HFFc6 (cell line): ENCODE measurements around the gene AMH. TPM values are rescaled to one million over a fixed set of nuclear protein-coding genes. Genes with fewer than 3 reads are reported as not detected.

Experiments used
- DNase-seq: peaks from one replicate; pipeline ENCODE4 v3.0.0-alpha.2; 2018
- H3K27ac Mint-ChIP-seq: 2 replicates; pipeline ENCODE4 v1.8.0; 2020; ENCODE audit warnings: mild to moderate bottlenecking, mixed read lengths
- H3K27me3 Mint-ChIP-seq: 2 replicates; pipeline ENCODE4 v1.8.0; 2021; ENCODE audit warnings: mild to moderate bottlenecking, moderate library complexity, mixed read lengths; ENCODE audit not compliant: insufficient read depth
- H3K36me3 Mint-ChIP-seq: 2 replicates; pipeline ENCODE4 v1.8.0; 2021; ENCODE audit warnings: low read depth, mixed read lengths
- H3K4me1 Mint-ChIP-seq: 2 replicates; pipeline ENCODE4 v1.8.0; 2020; ENCODE audit warnings: low read depth, mixed read lengths
- H3K4me3 Mint-ChIP-seq: 2 replicates; pipeline ENCODE4 v1.8.0; 2020; ENCODE audit warnings: mild to moderate bottlenecking, moderate library complexity, mixed read lengths
- H3K9me3 Mint-ChIP-seq: 2 replicates; pipeline ENCODE4 v1.8.0; 2020; ENCODE audit warnings: mild to moderate bottlenecking, mixed read lengths
- total RNA-seq, 6 experiments: library from RNA; stranded (reverse); fragmentation: NEBNext Ultra II Directional; extraction: Animal tissue kit (Norgen Biotek cat#: 25700); gene quantifications; 2 replicates in 1 of 6; 3 replicates in 5 of 6; pipeline ENCODE4 v1.2.3, GENCODE V29; 2021
- TF ChIP-seq, protein P1 (sequence below): fragments of 200-600 bp; sonication (generic); IDR thresholded peaks from 2 replicates; pipeline ENCODE4 v1.5.0; 2021; ENCODE audit warnings: antibody characterized with exemption, mild to moderate bottlenecking

The AMH gene
- total RNA-seq, 6 experiments from 2014 or later: 0.98 to 2.3 (median 1.4) TPM

DNA sequence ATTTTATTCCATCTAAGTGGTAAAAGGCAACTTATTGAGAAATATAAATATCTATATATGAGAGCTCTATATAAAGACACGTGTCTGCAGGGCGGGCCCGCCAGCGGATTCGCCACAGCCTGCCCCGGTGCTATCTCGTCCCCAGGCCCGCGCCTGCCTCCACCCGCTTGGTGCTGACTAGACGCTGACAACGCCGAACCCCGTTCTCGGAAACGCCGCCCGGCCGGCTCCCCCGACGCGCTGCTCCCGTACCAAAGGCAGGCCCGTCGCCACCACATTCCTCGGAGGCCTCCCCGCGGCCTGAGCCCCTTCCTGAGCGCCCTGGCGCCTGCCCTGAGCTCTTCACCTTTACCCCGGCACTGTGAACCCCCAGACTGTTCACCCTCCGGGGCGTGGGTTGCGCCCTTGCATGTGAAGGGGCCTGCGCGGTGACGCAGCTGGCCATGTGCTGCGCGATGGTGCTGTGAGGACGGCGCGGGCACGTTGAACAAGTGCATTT is 19.0 kb upstream of the AMH start:
- H3K36me3 Mint-ChIP-seq: peaks cover 12% of the 10 kb centered on the region
- H3K9me3 Mint-ChIP-seq: no peaks in the 10 kb centered on the region
- H3K27me3 Mint-ChIP-seq: peaks cover 11% of the 10 kb centered on the region
- H3K4me1 Mint-ChIP-seq: peaks cover 12% of the 10 kb centered on the region; the same call in 1 of the 2 replicates
- TF ChIP-seq, protein P1, sequence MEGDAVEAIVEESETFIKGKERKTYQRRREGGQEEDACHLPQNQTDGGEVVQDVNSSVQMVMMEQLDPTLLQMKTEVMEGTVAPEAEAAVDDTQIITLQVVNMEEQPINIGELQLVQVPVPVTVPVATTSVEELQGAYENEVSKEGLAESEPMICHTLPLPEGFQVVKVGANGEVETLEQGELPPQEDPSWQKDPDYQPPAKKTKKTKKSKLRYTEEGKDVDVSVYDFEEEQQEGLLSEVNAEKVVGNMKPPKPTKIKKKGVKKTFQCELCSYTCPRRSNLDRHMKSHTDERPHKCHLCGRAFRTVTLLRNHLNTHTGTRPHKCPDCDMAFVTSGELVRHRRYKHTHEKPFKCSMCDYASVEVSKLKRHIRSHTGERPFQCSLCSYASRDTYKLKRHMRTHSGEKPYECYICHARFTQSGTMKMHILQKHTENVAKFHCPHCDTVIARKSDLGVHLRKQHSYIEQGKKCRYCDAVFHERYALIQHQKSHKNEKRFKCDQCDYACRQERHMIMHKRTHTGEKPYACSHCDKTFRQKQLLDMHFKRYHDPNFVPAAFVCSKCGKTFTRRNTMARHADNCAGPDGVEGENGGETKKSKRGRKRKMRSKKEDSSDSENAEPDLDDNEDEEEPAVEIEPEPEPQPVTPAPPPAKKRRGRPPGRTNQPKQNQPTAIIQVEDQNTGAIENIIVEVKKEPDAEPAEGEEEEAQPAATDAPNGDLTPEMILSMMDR: no peak
- no peak for DNase-seq
- H3K4me3 Mint-ChIP-seq: no peak overlapping the region
- H3K27ac Mint-ChIP-seq: no peak overlapping the region

DNA sequence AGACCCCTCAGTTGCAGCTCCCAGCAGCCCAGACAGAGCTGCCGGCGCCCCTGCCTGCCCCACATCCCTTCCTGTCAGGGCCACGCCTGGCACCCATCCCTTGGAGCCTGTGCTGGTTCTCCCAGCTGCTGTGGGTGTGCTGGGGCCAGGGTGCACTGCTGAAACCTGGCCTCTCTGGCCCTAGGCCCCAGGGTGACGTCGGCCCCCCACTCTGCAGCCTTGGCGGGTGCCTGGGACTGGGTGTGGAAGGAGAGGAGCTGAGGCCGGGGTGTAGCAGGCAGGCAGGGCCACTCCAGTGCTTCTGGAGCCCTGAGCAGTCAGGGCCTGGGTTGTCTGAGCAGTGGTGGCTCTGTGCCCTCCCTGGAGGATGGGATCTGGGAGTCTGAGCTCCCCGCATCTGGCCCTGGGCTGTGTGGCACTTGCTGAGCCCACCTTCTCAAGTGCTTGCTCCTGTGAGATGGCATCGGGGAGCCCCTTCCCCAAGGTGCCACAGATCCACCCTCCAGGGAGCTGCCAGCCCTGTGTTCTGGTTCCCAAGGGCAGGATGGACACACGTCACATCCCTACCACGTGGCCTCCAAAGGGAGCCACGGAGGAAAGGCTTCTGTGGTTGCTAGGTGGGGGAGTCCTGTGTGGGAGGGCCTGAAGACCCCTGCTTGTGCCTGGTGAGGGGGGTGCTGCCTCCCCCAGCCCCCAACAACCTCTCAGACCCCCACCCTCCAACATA is 18.2 kb upstream of the AMH start:
- TF ChIP-seq, protein P1: no peak
- Mint-ChIP-seq H3K4me3 (no peak overlapping the region), H3K36me3 (peaks cover 16% of the 10 kb centered on the region), H3K27ac (peak overlapping the region; percentile 48; the same call in 1 of the 2 replicates), H3K9me3 (no peaks in the 10 kb centered on the region), H3K27me3 (peaks cover 11% of the 10 kb centered on the region), H3K4me1 (peaks cover 15% of the 10 kb centered on the region; the same call in 1 of the 2 replicates)
- no peak for DNase-seq

DNA sequence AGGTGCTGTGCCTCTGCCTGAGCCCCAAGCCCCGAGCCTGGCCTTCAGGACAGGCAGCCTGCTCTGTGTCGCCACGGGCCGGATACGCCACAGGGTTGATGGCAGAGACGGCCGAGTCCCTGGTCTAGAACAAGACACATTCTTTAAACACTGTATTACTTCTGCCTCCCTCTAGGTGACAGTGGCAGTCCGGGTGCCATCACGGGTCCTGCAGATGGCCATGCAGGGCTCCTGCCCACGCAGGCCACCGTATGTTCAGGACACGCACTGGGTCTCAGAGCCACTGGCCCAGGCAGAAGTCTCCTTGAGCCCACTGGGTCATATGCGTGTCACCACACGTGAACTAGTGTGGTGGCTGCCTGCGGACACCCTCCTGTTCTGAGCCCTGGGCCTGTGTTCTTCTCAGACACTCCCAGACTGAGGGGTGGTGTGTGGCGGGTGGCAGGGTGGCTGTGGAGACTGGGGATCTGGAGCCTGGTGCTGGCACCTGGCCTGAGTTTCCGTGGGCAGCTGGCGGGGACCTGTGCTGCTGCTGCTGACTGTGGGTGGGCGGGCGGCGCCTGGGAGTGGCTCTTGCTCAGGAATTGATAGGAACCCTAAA is 17.4 kb upstream of the AMH start:
- Mint-ChIP-seq H3K4me3 (no peak overlapping the region), H3K36me3 (peaks cover 19% of the 10 kb centered on the region), H3K27me3 (peaks cover 15% of the 10 kb centered on the region), H3K4me1 (peaks cover 15% of the 10 kb centered on the region; the same call in 1 of the 2 replicates), H3K27ac (peak overlapping the region; percentile 48; the same call in 1 of the 2 replicates), H3K9me3 (peaks cover 6% of the 10 kb centered on the region)
- no peak for DNase-seq
- TF ChIP-seq, protein P1: peak; percentile 51

DNA sequence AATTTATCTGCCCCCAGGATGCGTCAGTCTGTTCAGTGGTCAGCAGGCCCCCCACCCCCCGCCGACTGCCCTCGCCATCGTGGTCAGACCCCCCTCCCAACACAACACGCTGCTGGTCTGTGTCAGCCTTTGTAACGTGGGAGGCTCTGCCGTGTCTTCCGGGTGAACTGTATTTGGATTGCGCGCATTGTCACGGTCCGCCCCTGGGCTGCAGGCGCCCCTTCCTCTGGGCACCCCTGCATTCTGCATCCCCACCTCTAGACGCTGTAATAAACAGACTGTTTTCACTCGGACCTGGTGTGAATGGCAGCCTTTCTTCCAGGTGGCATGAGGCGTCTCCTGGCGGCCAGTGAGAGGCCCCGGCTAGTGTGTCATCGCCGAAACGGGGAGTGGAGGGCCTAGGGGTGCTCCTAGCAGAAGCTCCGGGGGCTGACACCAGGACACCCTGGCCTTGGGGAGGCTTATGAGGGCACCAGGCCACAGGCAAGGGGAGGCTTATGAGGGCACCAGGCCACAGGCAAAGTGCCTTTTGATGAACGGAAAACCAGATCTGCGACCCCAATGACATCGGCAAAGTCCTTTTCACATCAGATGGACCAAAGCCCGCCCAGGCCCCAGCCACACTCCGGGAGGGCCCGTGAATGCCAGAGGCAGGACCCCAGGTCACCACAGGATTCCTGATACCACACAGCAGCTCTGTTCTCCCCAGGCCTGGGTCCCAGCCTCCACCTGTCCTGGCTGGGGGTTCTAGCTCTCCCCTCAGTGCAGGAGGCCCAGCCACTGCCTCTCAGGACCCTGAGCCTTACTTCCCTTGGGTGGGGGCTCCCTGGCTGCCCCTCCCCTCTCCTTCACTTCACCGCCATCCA is 16.6 kb upstream of the AMH start:
- peaks cover 16% of the 10 kb centered on the region; the same call in 1 of the 2 replicates for H3K4me1 Mint-ChIP-seq
- DNase-seq: no peak
- peaks cover 24% of the 10 kb centered on the region for H3K36me3 Mint-ChIP-seq
- peaks cover 13% of the 10 kb centered on the region for H3K9me3 Mint-ChIP-seq
- 0 out of 2 replicates have a peak overlapping the region, but pooled peaks have one; percentile 7 for H3K27ac Mint-ChIP-seq
- peak overlapping the region; percentile 20; the same call in 1 of the 2 replicates for H3K4me3 Mint-ChIP-seq
- TF ChIP-seq, protein P1: no peak
- peaks cover 14% of the 10 kb centered on the region for H3K27me3 Mint-ChIP-seq

DNA sequence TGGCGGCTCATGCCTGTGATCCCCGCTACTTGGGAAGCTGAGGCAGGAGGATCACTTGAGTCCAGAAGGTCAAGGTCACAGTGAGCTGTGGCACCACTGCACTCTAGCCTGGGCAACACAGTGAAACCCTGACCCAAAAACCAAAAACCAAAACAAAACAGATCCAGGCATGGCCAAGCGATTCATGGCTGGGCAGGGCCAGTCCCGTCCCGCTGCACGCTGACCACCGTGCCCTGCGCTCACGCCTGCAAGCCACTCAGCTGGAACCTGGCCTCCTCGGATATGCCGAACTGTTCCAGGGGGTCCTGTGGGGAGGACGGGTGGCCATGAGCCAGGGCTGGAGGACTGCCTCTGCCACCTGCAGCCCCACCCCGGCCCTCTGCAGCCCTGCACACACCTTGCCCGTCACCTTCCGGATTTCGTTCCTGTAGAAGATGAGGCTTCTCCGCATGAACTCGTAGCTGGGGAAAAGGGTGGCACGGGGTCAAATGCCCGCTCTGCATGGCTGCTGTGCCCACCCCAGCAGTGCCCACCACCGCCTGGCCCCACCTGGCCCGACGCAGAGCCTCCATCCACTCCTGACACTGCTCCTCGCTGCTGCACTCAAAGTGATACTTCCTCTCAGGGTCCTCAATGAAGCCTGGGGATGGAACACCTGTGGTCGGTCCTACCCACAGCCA is 15.4 kb upstream of the AMH start:
- TF ChIP-seq, protein P1: no peak

More for the DNA sequence above, 15.4 kb upstream of the AMH start:
- Mint-ChIP-seq H3K9me3 (peaks cover 15% of the 10 kb centered on the region), H3K4me1 (peaks cover 28% of the 10 kb centered on the region), H3K36me3 (peaks cover 35% of the 10 kb centered on the region), H3K4me3 (peak overlapping the region; percentile 89), H3K27me3 (peaks cover 14% of the 10 kb centered on the region), H3K27ac (peak overlapping the region; percentile 82)
- no peak for DNase-seq
